ENCODE results near the gene ARPP19. TPM values are rescaled to one million over a fixed set of nuclear protein-coding genes. Genes with fewer than 3 reads are reported as not detected.
"Not testable (repeated sequence)": the region's sequence is repeated elsewhere in the genome, so short reads cannot be mapped to it uniquely, and the experiment has no call there.

The ARPP19 gene
- 178 TPM for polyA plus RNA-seq (2013, experiment 1 of 4)
- polyA plus RNA-seq (2013, experiment 2 of 4), result 191 TPM
- polyA plus RNA-seq (2013, experiment 3 of 4), result 143 TPM
- polyA plus RNA-seq (2013, experiment 4 of 4), result 153 TPM

- Histone ChIP-seq H3K27ac (ENCODE audit: insufficient read depth, low read depth, low read length, poor library complexity, severe bottlenecking) (peak within 1 kb of the TSS; percentile 96), H3K9me3 (ENCODE audit: control insufficient read depth, low read length) (no peaks in the 10 kb centered on the region), H3K4me1 (ENCODE audit: control insufficient read depth, insufficient read depth, low read length) (peaks cover 8% of the 10 kb centered on the region), H3K4me3 (ENCODE audit: insufficient read depth, low read depth, low read length) (peak within 1 kb of the TSS; percentile 96), H3K36me3 (ENCODE audit: control insufficient read depth, insufficient read depth, low read length) (no peaks in the 10 kb centered on the region), H3K27me3 (ENCODE audit: control insufficient read depth, insufficient read depth, low read length, poor library complexity, severe bottlenecking) (no peaks in the 10 kb centered on the region)
- 5% methylated on average over 82 of the region's 82 CpGs for WGBS, 2 experiments
Measured at GRCh38 chr15:52568601-52569585, at the start of gene ARPP19. Gene ARPP19, minus strand, starts transcription at chr15:52569030. Its CDS starts 138 bp downstream, at chr15:52568892.

- H3K27me3 ChIP-seq (ENCODE audit: control insufficient read depth, insufficient read depth, low read length, poor library complexity, severe bottlenecking), result no peaks in the 10 kb centered on the region
- 100% methylated on average over 1 of the region's 1 CpG for WGBS, 2 experiments
- H3K36me3 ChIP-seq (ENCODE audit: control insufficient read depth, insufficient read depth, low read length), result no peaks in the 10 kb centered on the region
- H3K27ac ChIP-seq (ENCODE audit: insufficient read depth, low read depth, low read length, poor library complexity, severe bottlenecking), result no peak overlapping the region
- H3K4me1 ChIP-seq (ENCODE audit: control insufficient read depth, insufficient read depth, low read length), result no peaks in the 10 kb centered on the region
- H3K4me3 ChIP-seq (ENCODE audit: insufficient read depth, low read depth, low read length), result no peak overlapping the region
- no peaks in the 10 kb centered on the region for H3K9me3 ChIP-seq (ENCODE audit: control insufficient read depth, low read length)
Measured at GRCh38 chr15:52617026-52617425, 48.2 kb upstream of the ARPP19 start.

- Histone ChIP-seq H3K4me3 (ENCODE audit: insufficient read depth, low read depth, low read length) (no peak overlapping the region), H3K9me3 (ENCODE audit: control insufficient read depth, low read length) (no peaks in the 10 kb centered on the region), H3K4me1 (ENCODE audit: control insufficient read depth, insufficient read depth, low read length) (no peaks in the 10 kb centered on the region), H3K27me3 (ENCODE audit: control insufficient read depth, insufficient read depth, low read length, poor library complexity, severe bottlenecking) (no peaks in the 10 kb centered on the region), H3K27ac (ENCODE audit: insufficient read depth, low read depth, low read length, poor library complexity, severe bottlenecking) (no peak overlapping the region), H3K36me3 (ENCODE audit: control insufficient read depth, insufficient read depth, low read length) (no peaks in the 10 kb centered on the region)
- WGBS, 2 experiments, result 97 to 100% methylated on average over 2 of the region's 2 CpGs
Measured at GRCh38 chr15:52615302-52615701, 46.5 kb upstream of the ARPP19 start.

- no peak overlapping the region for H3K4me3 ChIP-seq (ENCODE audit: insufficient read depth, low read depth, low read length)
- H3K4me1 ChIP-seq (ENCODE audit: control insufficient read depth, insufficient read depth, low read length), result no peaks in the 10 kb centered on the region
- no peaks in the 10 kb centered on the region for H3K27me3 ChIP-seq (ENCODE audit: control insufficient read depth, insufficient read depth, low read length, poor library complexity, severe bottlenecking)
- 94 to 95% methylated on average over 5 of the region's 5 CpGs for WGBS, 2 experiments
- H3K27ac ChIP-seq (ENCODE audit: insufficient read depth, low read depth, low read length, poor library complexity, severe bottlenecking), result no peak overlapping the region
- no peaks in the 10 kb centered on the region for H3K36me3 ChIP-seq (ENCODE audit: control insufficient read depth, insufficient read depth, low read length)
- H3K9me3 ChIP-seq (ENCODE audit: control insufficient read depth, low read length), result no peaks in the 10 kb centered on the region
Measured at GRCh38 chr15:52609593-52609992, 40.8 kb upstream of the ARPP19 start.

- Histone ChIP-seq H3K27ac (ENCODE audit: insufficient read depth, low read depth, low read length, poor library complexity, severe bottlenecking) (no peak overlapping the region), H3K27me3 (ENCODE audit: control insufficient read depth, insufficient read depth, low read length, poor library complexity, severe bottlenecking) (no peaks in the 10 kb centered on the region), H3K4me1 (ENCODE audit: control insufficient read depth, insufficient read depth, low read length) (no peaks in the 10 kb centered on the region), H3K36me3 (ENCODE audit: control insufficient read depth, insufficient read depth, low read length) (no peaks in the 10 kb centered on the region), H3K4me3 (ENCODE audit: insufficient read depth, low read depth, low read length) (no peak overlapping the region), H3K9me3 (ENCODE audit: control insufficient read depth, low read length) (no peaks in the 10 kb centered on the region)
- WGBS, 2 experiments, result 76 to 95% methylated on average over 5 to 7 of the region's 7 CpGs
Measured at GRCh38 chr15:52584414-52584813, 15.6 kb upstream of the ARPP19 start.

- H3K4me3 ChIP-seq (ENCODE audit: insufficient read depth, low read depth, low read length), result no peak overlapping the region
- H3K27ac ChIP-seq (ENCODE audit: insufficient read depth, low read depth, low read length, poor library complexity, severe bottlenecking), result no peak overlapping the region
- 76 to 82% methylated on average over 8 of the region's 8 CpGs for WGBS, 2 experiments
- H3K4me1 ChIP-seq (ENCODE audit: control insufficient read depth, insufficient read depth, low read length), result no peaks in the 10 kb centered on the region
- H3K27me3 ChIP-seq (ENCODE audit: control insufficient read depth, insufficient read depth, low read length, poor library complexity, severe bottlenecking), result no peaks in the 10 kb centered on the region
- H3K9me3 ChIP-seq (ENCODE audit: control insufficient read depth, low read length), result no peaks in the 10 kb centered on the region
- H3K36me3 ChIP-seq (ENCODE audit: control insufficient read depth, insufficient read depth, low read length), result no peaks in the 10 kb centered on the region
Measured at GRCh38 chr15:52579852-52580251, 11.0 kb upstream of the ARPP19 start.

- H3K27ac ChIP-seq (ENCODE audit: insufficient read depth, low read depth, low read length, poor library complexity, severe bottlenecking), result no peak overlapping the region
- H3K36me3 ChIP-seq (ENCODE audit: control insufficient read depth, insufficient read depth, low read length), result no peaks in the 10 kb centered on the region
- WGBS, 2 experiments, result 86 to 89% methylated on average over 1 to 2 of the region's 2 CpGs
- H3K27me3 ChIP-seq (ENCODE audit: control insufficient read depth, insufficient read depth, low read length, poor library complexity, severe bottlenecking), result no peaks in the 10 kb centered on the region
- H3K4me1 ChIP-seq (ENCODE audit: control insufficient read depth, insufficient read depth, low read length), result no peaks in the 10 kb centered on the region
- no peak overlapping the region for H3K4me3 ChIP-seq (ENCODE audit: insufficient read depth, low read depth, low read length)
- no peaks in the 10 kb centered on the region for H3K9me3 ChIP-seq (ENCODE audit: control insufficient read depth, low read length)
Measured at GRCh38 chr15:52576692-52577091, 7.9 kb upstream of the ARPP19 start.

GRCh38 chr15:52575573-52575972 lies 6.7 kb upstream of the ARPP19 start:
- H3K27ac ChIP-seq (ENCODE audit: insufficient read depth, low read depth, low read length, poor library complexity, severe bottlenecking); H3K27me3 ChIP-seq (ENCODE audit: control insufficient read depth, insufficient read depth, low read length, poor library complexity, severe bottlenecking); H3K4me1 ChIP-seq (ENCODE audit: control insufficient read depth, insufficient read depth, low read length); H3K4me3 ChIP-seq (ENCODE audit: insufficient read depth, low read depth, low read length); H3K36me3 ChIP-seq (ENCODE audit: control insufficient read depth, insufficient read depth, low read length); H3K9me3 ChIP-seq (ENCODE audit: control insufficient read depth, low read length): not testable (repeated sequence)
- WGBS, 2 experiments, result 77 to 79% methylated on average over 7 of the region's 7 CpGs

GRCh38 chr15:52575072-52575471 lies 6.2 kb upstream of the ARPP19 start:
- Histone ChIP-seq H3K36me3 (ENCODE audit: control insufficient read depth, insufficient read depth, low read length) (no peaks in the 10 kb centered on the region), H3K4me3 (ENCODE audit: insufficient read depth, low read depth, low read length) (no peak overlapping the region), H3K27ac (ENCODE audit: insufficient read depth, low read depth, low read length, poor library complexity, severe bottlenecking) (no peak overlapping the region), H3K27me3 (ENCODE audit: control insufficient read depth, insufficient read depth, low read length, poor library complexity, severe bottlenecking) (no peaks in the 10 kb centered on the region), H3K4me1 (ENCODE audit: control insufficient read depth, insufficient read depth, low read length) (no peaks in the 10 kb centered on the region), H3K9me3 (ENCODE audit: control insufficient read depth, low read length) (no peaks in the 10 kb centered on the region)
- WGBS, 2 experiments, result 89 to 93% methylated on average over 2 of the region's 2 CpGs

GRCh38 chr15:52574623-52575022 lies 5.8 kb upstream of the ARPP19 start:
- H3K4me3 ChIP-seq (ENCODE audit: insufficient read depth, low read depth, low read length); H3K27ac ChIP-seq (ENCODE audit: insufficient read depth, low read depth, low read length, poor library complexity, severe bottlenecking); H3K9me3 ChIP-seq (ENCODE audit: control insufficient read depth, low read length); H3K27me3 ChIP-seq (ENCODE audit: control insufficient read depth, insufficient read depth, low read length, poor library complexity, severe bottlenecking); H3K4me1 ChIP-seq (ENCODE audit: control insufficient read depth, insufficient read depth, low read length); H3K36me3 ChIP-seq (ENCODE audit: control insufficient read depth, insufficient read depth, low read length): not testable (repeated sequence)
- 92 to 93% methylated on average over 3 of the region's 3 CpGs for WGBS, 2 experiments

Data from ectodermal cell (in vitro differentiated cells).